ENCODE measurements around the gene IZUMO1R. TPM values are rescaled to one million over a fixed set of nuclear protein-coding genes. Genes with fewer than 3 reads are reported as not detected.

The IZUMO1R gene
- total and polyA plus RNA-seq, 2 donors (not counting 3 experiments of a cell fraction or from before 2014, with no cell fraction given) = not detected

- FAIRE-seq = no peak
- no peak for DNase-seq (ENCODE audit: low read depth, low spot score)
- TF ChIP-seq EZH2 (IDR thresholded peaks at IDR 0.05; ENCODE audit: borderline replicate concordance, low read depth, low read length, severe bottlenecking) (no peak), FOS (IDR thresholded peaks at IDR 0.05; ENCODE audit: borderline replicate concordance, insufficient read depth, low read length) (no peak), GATA2 (IDR thresholded peaks at IDR 0.05; ENCODE audit: insufficient read depth, insufficient read length, low read depth, low read length) (no peak), JUN (IDR thresholded peaks at IDR 0.05; ENCODE audit: borderline replicate concordance, insufficient read depth, insufficient read length, low read depth) (no peak), POLR2AphosphoS5 (IDR thresholded peaks at IDR 0.05; ENCODE audit: insufficient read depth, low read depth, low read length) (no peak), POLR2A (IDR thresholded peaks at IDR 0.05; ENCODE audit: low read depth, low read length) (no peak), MYC (IDR thresholded peaks at IDR 0.05; ENCODE audit: low read depth, low read length) (no peak)
- TF ChIP-seq, protein P1, sequence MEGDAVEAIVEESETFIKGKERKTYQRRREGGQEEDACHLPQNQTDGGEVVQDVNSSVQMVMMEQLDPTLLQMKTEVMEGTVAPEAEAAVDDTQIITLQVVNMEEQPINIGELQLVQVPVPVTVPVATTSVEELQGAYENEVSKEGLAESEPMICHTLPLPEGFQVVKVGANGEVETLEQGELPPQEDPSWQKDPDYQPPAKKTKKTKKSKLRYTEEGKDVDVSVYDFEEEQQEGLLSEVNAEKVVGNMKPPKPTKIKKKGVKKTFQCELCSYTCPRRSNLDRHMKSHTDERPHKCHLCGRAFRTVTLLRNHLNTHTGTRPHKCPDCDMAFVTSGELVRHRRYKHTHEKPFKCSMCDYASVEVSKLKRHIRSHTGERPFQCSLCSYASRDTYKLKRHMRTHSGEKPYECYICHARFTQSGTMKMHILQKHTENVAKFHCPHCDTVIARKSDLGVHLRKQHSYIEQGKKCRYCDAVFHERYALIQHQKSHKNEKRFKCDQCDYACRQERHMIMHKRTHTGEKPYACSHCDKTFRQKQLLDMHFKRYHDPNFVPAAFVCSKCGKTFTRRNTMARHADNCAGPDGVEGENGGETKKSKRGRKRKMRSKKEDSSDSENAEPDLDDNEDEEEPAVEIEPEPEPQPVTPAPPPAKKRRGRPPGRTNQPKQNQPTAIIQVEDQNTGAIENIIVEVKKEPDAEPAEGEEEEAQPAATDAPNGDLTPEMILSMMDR (IDR thresholded peaks at IDR 0.05; ENCODE audit: extremely low read depth in 1 of 2, insufficient read depth in 1 of 2, low read depth in 1 of 2, low read length in 2 of 2) = no peak
- TF ChIP-seq, protein P2, sequence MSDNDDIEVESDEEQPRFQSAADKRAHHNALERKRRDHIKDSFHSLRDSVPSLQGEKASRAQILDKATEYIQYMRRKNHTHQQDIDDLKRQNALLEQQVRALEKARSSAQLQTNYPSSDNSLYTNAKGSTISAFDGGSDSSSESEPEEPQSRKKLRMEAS (IDR thresholded peaks at IDR 0.05; ENCODE audit: insufficient read depth, insufficient read length) = no peak
- Histone ChIP-seq H3K9me3 (replicated peaks; ENCODE audit: control insufficient read depth, insufficient read depth, low read length) (no peaks in the 10 kb centered on the region), H4K20me1 (replicated peaks; ENCODE audit: control insufficient read depth, extremely low read depth, insufficient read depth, low read length) (no peaks in the 10 kb centered on the region), H3K27me3 (ENCODE audit: control insufficient read depth in 2 of 2, insufficient read depth in 2 of 2, low read length in 2 of 2) (no peaks in the 10 kb centered on the region), H3K9me1 (replicated peaks; ENCODE audit: control insufficient read depth, extremely low read depth, insufficient read depth, low read length) (no peaks in the 10 kb centered on the region), H3K36me3 (ENCODE audit: control insufficient read depth in 2 of 2, extremely low read depth in 1 of 2, insufficient read depth in 2 of 2, low read length in 2 of 2) (no peaks in the 10 kb centered on the region), H3K9ac (replicated peaks; ENCODE audit: extremely low read depth, insufficient read depth, low read length) (no peak overlapping the region), H3K4me3 (replicated peaks in 1 of 3; ENCODE audit: insufficient read depth in 1 of 3, low read depth in 1 of 3, low read length in 3 of 3) (no peak overlapping the region), H3K79me2 (ENCODE audit: control insufficient read depth, insufficient read depth, low read length) (no peaks in the 10 kb centered on the region), H3K27ac (ENCODE audit: insufficient read depth, low read depth, low read length) (no peak overlapping the region), H3K4me1 (ENCODE audit: control insufficient read depth, extremely low read depth, insufficient read depth, low read length) (no peaks in the 10 kb centered on the region), H3K4me2 (ENCODE audit: insufficient read depth, low read length) (no peak overlapping the region), H2AFZ (ENCODE audit: low read depth, low read length) (no peak overlapping the region)
- ChIA-PET POLR2A (no interaction called here), CTCF (no interaction called here)
- intact Hi-C loops (cut with micrococcal nuclease) = no loop called here
- no TSS peak for BruUV-seq (replicated peaks)
- dilution Hi-C loops (cut with MboI; ENCODE audit: extremely low pct_ligation_motif_present, low sequenced_read_pairs) = no loop called here
Observed at GRCh38 chr11:94342250-94342649, 37.9 kb downstream of the IZUMO1R start.

All from endothelial cell of umbilical vein (primary cell).